C1 segment of cervical spinal cord (tissue), 14 donors: ENCODE results near the gene AZU1.
"Not testable (repeated sequence)": the region's sequence is repeated elsewhere in the genome, so short reads cannot be mapped to it uniquely, and the experiment has no call there.

Experiments
- DNase-seq, 14 donors: peaks; one replicate each; lab custom pipeline; 2025; lab: John Stamatoyannopoulos, UW

The AZU1 gene

DNA sequence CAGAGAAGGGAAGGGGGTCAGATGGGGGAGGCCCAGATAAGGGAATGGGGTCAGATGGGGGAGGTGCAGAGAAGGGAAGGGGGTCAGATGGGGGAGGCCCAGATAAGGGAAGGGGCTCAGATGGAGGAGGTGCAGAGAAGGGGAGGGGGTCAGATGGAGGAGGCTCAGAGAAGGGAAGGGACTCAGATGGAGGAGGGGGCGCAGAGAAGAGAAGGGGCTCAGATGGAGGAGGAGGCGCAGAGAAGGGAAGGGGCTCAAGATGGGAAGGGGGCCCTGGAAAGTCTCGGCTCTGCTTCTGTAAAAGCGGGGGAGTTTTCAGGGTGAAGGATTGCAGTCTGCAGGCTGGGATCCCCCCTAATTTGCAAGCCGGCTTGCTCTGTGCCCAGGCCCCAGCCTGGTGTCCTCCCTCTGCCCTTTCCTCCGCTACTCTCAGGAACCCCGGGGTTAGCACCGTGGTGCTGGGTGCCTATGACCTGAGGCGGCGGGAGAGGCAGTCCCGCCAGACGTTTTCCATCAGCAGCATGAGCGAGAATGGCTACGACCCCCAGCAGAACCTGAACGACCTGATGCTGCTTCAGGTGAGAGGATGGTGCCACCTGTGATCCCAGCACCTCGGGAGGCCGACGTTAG, 1.6 kb downstream of the AZU1 start:
- no peak for DNase-seq

- no peak for DNase-seq
These were observed 4.1 kb downstream of the AZU1 start for GRCh38 chr19:831407-832369.

GRCh38 chr19:834216-834615, 6.6 kb downstream of the AZU1 start:
- DNase-seq, result no peak

DNA sequence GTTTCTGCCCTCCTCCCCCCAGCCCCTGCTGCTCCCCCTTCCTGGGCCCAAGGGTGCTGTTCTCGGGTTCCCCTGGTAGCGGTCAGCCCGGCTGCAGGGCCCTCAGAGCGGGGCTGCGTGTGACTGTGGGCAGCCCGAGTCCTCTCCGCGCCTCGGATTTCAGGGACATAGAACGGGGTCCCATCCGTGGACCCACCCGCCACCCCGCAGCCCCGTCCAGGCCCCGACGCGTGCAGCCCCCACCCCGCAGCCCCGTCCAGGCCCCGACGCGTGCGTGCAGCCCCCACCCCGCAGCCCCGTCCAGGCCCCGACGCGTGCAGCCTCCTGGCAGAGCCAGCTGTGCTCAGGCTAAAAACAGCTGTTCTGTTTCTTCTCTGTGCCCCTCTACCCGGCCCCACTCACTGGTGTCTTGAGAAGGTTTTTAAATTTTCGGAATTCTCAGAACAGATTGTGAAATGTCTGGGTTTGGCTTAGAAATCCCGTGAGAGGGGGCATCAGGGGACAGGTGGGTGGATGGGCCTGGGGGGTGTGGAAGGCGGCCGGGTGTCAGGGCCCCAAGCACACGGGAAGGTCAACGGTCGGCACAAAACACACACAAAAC, 7.7 kb downstream of the AZU1 start:
- DNase-seq, result no peak

GRCh38 chr19:840519-841206, 13.0 kb downstream of the AZU1 start, which contains the start of gene PRTN3:
TSS of gene PRTN3 (plus strand) at chr19:840999. CDS start at chr19:841009, 10 bp downstream.
- DNase-seq, result no peak

GRCh38 chr19:842802-843179, 15.2 kb downstream of the AZU1 start:
- DNase-seq, result not testable (repeated sequence)

DNA sequence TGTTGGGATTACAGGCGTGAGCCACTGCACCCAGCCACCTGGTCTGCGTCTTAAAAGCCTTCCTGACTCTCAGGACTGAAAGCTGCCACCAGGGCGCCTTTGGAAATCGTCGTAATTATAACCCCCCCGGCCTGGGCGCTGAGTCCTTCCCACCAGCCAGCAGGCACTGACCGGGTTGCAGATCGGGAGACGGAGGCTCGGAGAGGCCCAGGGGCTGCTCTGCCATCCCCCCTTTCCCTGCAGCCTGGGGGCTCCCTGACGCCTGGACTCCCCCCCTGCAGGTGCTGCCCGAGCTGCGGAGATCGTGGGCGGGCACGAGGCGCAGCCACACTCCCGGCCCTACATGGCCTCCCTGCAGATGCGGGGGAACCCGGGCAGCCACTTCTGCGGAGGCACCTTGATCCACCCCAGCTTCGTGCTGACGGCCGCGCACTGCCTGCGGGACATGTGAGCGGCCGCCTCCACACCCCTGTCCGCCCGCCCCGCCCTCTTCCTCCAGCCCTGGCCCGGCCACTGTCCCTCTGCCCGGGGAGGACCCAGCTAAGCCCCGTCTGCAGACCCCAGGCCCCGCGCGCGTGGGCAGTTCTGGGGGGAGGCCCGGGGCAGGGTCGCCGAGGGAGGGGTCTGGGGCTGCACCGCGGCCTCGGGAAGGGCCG, 15.7 kb downstream of the AZU1 start:
- DNase-seq, result no peak

GRCh38 chr19:843836-844545, 16.4 kb downstream of the AZU1 start:
- DNase-seq, result no peak

GRCh38 chr19:844546-844971, 16.9 kb downstream of the AZU1 start:
- no peak for DNase-seq

- no peak for DNase-seq
These were observed 18.3 kb downstream of the AZU1 start for GRCh38 chr19:845707-846521.

DNA sequence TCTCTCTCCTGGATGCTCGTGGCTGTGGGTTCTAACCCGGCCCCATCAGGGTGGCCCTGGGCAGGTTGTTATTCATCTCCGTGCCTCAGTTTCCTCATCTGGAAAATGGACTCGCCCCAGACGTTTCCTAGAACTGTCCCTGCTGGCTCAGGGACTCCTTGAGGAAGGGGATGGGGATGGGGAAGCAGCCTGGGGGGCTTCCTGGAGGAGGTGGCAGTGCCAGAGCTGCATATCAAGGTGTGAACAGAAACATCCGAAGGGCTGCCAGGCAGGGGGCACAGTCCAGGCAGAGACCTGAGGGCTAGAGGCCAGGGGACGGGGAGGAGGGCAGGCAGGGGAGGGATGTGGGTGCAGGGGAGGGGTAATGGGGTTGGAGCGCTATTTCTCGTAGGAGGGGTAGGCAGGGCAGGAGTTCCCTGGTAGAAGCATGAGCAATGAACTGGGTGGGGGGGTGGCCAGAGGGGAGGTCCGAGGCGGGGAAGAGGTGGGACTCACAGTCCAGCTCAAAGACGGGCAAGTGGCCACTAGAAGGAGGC, 20.8 kb downstream of the AZU1 start:
- DNase-seq, result no peak

- DNase-seq, result not testable (repeated sequence)
These were observed 21.6 kb downstream of the AZU1 start for GRCh38 chr19:849195-849594.

- DNase-seq, result peak in 8 of 14 donors; percentile 9 to 80 (median 32)
These were observed 22.8 kb downstream of the AZU1 start for GRCh38 chr19:850221-850978.

- no peak for DNase-seq
These were observed 23.3 kb downstream of the AZU1 start for GRCh38 chr19:850979-851335.

GRCh38 chr19:852136-853013, 24.7 kb downstream of the AZU1 start, which contains the start of gene ELANE:
TSS of gene ELANE (plus strand) at chr19:852303. CDS start at chr19:852329, 26 bp downstream.
- DNase-seq, result no peak

GRCh38 chr19:853014-853585, 25.5 kb downstream of the AZU1 start:
- no peak for DNase-seq

DNA sequence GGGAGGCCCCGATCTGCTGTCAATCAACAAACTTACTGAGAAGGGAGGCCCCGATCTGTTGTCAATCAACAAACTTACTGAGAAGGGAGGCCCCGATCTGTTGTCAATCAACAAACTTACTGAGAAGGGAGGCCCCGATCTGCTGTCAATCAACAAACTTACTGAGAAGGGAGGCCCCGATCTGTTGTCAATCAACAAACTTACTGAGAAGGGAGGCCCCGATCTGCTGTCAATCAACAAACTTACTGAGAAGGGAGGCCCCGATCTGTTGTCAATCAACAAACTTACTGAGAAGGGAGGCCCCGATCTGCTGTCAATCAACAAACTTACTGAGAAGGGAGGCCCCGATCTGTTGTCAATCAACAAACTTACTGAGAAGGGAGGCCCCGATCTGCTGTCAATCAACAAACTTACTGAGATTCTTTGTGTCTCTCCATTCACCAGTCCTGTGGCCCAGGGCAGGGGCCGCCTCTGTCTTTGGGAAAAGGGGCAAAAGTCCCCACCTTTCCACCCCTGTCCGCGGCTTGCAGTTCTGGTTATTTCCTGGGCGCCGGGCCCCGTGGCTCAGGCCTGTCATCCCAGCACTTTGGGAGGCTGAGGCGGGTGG, 26.1 kb downstream of the AZU1 start:
- not testable (repeated sequence) for DNase-seq
